GM21515 (cell line): Measurements from ENCODE around the gene TMEM203.
A peak's percentile ranks its signal among the peaks of the same experiment; 100 is the strongest.

ENCODE experiments used
- ATAC-seq: cut with Tn5 transposase; IDR thresholded peaks from one replicate; pipeline ENCODE4 v1.9.1; 2021; ENCODE audit not compliant: unreplicated experiment

TMEM203 gene

DNA sequence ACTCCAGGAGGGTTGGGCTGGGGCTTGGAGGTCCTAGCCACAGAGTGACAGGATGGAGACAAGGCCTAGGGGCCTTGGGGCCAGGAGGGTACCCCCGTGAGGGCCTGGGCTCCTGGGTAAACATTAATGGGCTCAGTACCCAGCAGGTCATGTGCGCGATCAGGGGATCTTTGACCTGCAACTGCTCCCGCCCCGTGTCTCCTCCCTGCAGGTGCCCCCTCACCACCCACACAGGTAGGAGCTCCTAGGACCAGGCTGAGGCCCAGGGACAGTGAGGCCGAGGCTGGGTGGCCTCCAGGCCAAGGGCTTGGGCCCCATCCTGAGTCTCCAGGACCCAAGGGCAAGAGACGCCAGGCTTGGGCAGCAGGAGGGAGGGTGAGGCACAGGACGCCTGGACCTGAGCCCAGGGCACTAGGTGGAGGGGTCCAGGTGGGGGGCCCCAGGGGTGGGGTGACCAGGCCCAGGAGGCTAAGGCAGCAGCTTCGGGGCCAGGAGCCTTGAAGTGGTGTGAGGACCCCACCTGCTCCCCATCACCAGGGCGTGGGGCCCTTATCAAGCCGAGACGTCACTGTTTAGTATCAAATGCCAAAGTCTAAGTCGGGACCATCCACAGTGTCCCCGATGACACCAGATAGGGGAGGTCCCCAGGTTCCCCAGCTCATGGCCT lies 25.4 kb upstream of the TMEM203 start, which contains the start of gene SLC34A3:
TSS of gene SLC34A3 (plus strand) at position 197 of the 667 bp plus-strand sequence. CDS start 802 bp downstream, outside the sequence.
- no peak for ATAC-seq

DNA sequence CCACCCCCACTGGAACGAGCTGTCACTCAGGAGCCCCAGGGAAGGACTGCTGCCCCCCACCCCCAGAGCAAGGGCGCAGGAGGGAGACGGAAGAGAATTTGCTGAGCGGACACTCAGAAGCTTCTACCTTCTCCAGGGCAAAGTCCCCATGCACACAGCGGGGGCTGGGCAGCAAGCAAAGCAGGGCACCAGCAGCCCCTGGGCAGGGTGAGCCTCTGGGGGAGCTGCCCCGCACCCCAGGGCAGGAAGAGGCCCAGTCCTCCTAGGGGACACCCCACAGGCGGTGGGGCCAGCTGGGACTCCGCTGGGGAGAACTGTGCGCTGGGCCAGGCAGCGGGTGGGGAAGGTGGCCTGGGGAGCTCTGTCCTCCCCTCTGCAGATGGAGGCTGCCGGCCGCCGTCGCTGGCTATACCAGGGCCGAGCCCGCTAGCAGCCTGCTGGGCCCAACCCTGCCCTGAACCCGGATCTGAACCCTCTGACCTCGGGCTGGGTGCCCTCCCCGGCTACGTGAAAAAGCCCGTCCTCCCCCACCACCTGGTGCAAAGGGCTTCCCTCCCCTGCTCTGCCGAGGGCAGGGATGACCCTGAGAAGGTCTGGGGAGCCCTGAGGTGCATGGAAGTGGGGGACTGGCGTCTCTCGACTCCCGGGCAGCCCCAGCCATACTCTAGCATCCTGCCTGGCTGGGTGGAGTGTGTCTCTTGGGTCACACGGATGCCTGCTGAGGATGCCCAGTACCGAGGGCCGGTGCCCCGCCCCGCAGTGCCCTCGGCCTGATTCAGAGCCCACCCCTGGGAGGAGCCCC lies 24.7 kb upstream of the TMEM203 start:
- no peak for ATAC-seq

DNA sequence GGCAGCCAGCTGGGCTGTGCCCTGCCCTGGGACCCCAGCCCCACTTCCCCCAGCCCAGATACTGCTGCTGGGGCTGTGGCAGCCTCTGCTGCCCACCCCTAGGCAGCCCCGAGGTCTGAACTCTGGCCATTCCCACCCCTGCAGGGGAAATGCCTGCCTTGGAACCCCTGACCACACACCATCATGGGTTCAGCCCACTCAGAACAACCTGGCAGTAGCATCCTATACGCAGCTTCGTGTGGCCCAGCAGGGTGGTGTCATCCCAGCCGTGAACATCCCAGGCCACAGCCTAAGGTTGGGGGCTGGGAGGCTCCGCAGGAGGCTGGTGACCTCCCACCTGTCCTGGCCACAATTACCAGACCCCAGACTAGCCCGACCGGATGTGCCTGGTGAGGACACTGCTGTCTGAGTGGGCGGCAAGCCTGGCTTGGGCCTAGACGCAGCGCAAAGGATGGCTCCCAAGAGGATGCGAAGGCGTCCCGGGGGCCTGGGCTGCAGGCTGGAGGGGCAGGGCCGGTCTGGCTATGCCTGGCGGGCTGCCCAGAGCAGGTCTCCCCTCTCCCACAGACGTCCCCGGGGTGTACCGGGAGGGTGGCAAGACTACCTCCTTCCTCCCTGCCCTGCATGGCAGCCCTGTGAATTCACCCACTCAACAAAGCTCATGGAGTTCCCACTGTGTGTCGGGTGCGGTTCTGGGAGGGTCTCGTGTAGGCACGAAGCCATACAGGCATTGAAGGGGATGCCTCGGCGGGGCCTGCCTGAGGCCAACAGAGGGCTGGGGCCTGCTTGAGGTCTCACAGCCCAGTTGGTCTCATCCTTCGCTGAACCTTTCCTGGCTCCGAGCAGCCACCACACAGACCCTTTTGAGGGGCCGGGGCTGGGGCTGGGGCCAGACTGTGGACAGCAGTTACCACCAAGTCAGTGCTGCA lies 23.8 kb upstream of the TMEM203 start:
- ATAC-seq, result no peak

DNA sequence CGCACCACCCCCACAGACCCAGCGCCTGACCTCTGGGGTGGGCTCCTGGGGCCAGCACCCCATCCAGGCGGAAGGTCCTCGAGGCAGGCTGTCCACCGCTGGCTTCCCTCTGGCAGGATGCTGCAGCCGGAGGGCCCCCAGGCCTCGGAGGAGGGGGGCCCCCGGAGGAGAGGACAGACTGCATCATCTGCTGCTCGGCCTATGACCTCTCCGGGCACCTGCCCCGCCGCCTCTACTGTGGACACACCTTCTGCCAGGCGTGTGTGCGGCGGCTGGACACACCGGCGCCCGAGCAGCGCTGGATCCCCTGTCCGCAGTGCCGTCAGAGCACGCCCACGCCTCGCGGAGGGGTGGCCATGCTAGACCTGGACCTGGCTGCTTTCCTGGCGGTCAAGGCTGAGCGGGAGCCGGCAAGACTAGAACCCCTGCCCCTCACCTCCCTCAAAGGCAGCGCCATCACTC lies 23.1 kb upstream of the TMEM203 start:
- ATAC-seq, result no peak

DNA sequence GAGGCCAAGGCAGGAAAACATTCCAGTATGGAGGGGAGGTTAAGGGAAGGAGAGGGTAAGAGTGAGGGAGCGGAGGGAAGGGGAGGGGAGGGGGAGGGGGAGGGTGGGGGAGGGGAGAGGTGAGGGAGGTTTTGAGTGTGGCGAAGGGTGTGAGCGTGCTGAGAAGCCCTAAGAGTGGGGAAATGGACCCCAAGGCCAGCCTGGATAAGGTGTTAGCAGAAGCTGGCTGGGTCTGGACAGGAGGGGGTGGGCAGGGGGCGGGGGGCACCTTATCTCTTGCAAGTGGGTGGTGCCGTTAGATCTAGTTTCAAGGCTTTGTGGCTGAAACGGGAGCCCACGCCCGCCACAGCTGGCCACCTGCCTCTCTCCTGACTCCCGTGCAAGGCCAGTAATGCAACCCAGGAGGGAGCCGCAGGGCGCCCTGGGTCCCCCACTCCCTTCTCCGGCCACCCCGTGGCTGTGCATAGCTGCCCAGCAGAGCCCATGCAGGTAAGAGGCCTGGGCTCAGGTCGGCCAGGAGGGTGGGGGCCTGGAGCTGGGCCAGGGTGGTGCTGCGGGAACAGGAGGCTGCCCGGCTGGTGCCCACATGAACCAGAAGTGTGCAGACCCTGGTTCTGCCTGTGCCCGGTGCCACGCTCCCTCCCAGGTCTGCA lies 22.5 kb upstream of the TMEM203 start:
- ATAC-seq, result no peak

DNA sequence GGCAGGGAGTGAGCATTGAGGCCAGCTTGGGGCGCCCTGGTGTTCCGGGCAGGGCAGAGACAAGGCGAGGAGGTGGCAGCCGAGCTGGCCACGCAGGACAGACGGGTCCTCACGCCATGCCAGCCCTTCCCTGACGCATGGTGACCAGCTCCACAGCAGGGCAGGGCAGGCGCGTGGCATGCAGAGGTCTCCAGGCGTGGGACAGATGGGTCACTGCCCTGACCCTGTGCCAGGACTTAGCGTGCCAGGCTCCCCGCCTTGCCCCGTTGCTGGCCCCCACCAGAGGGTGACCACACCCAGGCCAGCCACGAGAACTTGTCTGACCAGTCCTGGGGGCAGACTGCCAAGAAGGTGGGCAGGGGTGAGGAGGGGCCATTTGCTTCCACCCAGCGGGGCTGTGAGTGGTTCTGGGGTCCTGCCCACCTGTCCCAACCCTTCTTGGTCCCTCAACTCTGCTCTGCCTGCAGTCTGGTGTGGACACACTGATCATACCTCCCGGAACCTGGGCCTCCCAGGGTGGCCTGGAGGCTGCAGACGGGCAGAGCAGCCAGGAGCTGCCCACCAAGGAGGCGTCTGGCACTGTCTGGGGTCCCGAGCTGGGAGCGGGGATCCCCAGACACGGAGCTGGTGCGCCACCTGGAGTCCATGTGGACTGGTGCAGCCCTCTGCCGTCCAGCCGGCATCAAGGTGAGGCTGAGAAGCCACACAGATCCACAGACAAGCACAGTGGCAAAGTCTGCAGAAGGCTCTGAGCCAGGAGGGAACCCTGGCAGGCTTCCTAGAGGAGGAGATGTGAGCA lies 21.8 kb upstream of the TMEM203 start, which contains the start of gene RNF224:
TSS of gene RNF224 (plus strand) at position 449 of the 799 bp plus-strand sequence. CDS start 834 bp downstream, outside the sequence.
- no peak for ATAC-seq

DNA sequence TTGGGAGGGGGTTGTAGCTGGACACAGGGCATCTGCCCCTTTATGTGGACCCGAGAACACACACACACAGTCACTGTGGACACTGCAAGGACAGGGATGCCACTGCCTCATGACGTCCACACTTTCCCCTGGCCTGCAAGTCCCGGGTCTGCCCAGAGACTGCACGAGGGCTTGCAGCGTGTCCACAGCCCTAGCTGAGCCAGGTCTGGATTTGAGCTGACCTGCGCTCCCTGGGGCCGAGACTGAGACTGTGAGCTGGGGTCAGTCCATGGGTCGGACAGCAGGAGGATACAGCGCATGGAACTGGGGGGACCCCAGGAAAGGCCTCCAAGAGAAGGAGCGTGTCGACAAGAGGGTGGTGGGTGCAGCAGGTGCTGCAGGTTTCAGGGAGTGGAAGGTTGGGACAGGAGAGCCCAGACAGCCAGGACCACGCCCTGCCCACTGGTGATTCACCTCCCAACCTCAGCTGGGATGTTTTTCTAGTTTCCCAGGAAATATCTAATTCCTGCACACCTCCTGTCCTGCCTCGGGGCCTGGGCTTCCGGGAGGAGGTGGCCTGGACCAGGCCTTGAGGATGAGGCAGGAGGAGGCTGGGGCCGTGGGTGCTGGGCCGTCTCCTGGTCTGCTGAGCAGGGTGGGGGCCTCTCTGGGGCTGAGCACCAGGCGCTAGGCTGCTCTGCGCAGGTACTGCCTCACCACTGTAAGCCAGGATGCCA lies 21.0 kb upstream of the TMEM203 start:
- ATAC-seq, result no peak

DNA sequence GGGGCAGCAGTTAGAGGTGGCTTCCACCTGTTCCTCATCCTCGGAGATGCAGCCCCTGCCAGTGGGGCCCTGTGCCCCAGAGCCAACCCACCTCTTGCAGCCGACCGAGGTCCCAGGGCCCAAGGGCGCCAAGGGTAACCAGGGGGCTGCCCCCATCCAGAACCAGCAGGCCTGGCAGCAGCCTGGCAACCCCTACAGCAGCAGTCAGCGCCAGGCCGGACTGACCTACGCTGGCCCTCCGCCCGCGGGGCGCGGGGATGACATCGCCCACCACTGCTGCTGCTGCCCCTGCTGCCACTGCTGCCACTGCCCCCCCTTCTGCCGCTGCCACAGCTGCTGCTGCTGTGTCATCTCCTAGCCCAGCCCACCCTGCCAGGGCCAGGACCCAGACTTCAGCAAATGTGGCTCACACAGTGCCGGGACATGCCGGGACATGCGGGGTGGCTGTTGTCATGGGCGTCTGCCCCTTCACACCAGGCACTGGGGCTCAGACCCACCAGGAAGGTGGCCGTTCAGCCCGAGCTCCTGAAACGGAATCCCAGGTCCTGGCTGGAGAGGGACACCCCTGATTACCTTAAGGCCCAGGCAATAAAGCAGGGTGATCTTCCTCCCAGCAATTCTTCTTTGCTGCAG lies 20.4 kb upstream of the TMEM203 start:
- ATAC-seq, result no peak

DNA sequence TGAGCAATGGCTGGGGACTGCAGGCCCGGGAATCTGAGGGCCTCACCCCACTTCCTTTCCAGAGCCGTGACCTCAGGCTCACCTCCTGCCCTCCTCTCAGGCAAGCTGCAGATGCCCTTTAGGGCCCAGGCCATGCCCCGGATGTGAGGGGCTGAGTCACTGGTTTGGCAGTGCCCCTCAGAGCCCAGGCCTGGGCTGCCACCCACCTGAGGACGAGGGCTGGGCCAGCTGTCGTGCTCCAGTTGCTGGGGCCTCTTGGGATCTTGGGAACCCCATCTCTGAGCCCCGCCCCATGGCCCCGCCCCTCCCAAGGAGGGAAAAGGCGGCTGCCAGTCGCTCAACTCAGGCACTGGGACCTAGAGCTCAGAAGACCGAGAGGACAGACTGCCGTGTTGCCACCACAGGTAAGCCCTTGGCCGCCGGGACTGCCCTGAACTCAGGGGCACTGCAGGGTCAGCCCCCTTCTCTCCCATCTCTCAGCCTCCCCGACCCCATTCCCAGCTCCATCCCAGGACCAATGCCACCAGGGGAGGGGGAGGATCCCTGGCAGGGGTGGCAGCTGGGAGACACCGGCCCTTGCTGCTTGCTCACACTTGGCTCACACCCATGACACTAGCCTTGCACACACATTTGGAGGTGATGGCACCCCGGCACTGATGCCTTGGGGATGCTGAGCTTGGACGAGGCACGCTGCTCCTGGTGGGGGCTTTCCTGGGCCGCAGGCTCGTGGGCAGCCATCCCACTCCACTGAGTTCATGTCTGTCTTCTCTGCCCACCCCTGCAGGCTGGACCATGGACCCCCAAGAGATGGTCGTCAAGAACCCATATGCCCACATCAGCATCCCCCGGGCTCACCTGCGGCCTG lies 19.6 kb upstream of the TMEM203 start, which contains the start of gene CYSRT1:
TSS of gene CYSRT1 (plus strand) at position 345 of the 865 bp plus-strand sequence. CDS start at position 793, 448 bp downstream.
- ATAC-seq, result no peak

DNA sequence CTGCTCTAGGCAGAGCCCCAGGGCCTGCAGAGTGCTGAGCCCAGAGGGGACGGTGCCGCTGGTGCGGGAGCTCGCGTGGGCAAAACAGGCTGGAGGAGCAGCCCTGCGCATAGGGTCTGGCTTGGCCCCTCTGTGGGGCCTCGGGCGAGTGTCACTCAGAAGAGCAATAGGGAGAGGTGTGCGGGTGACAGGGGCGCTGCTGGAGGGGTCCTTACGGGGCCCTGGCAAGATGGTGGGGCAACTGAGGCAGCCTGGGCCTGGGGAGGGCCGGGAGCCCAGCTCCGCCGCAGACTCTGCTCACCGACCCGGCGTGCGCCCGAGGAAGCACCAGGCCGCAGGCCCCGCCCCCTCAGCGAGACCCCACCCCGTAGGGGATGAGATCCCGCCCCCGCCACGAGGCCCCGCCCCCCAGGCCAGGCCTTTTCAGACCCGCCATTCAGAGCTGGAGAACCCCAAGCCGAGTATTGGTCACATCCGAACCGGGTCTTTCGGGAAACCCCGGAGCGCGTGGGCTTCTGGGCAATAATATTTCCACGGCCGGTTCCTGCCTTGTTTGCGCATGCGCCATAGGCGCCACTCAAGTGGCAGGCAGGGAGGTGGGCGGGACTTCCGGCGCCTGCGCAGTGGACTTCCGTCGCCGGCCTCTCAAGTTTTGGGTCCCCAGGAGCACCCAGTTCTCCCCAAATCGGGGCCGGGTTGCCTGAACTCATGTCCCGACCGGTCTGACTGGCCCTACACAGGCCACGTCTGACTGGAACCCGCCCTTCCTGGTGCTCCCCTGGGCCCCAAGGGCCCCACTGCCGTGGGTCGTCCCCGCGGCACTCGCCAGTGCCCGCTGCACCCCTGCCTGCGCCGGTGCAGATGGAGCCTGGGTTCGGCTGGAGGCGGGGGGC lies 17.9 kb upstream of the TMEM203 start:
- peak; percentile 63 for ATAC-seq

DNA sequence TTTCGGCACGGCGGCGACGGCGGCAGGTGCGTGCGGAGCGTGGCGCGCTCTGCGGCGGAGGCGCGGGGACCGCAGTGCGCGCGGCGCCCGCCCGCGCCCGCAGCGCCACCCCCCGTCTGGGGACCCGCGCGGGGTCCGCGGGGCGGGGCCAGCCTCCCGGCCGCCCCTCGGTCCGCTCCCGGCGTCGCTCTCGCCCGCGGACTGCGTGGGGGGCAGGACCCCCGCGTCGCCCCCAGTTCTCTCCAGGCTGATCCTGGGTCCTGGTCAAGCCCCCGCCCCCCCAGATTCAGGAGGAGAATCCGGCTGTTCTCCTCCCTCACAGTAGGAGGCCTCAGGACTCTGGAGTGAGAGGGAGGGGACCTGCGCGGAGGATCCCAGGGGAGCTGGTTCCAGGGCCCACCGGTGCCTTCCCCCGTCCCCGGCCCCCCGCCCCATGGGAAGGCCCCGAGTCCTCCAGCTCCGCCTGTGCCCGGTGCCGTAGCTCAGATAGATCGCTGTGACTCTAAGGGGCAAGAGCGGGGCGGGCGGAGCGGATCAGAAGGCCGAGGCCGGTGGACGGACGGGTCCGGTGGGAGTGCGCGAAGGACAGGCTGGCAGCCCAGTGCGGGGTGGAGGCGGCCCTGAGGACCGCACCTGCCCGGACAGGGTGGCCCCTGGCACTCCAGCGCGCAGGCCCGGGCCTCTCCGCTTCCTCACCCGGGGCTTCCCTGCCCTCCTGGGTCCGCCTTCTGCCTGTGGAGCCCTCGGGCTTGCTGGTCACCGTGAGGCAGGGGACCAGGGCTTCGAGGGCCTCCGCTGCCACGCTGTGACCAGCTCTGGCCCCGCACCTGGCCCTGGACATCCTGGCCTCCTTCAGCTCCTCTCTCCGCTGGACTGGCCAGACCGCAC lies 17.0 kb upstream of the TMEM203 start, which contains the start of gene RNF208:
TSS of gene RNF208 (minus strand) at position 51 of the 888 bp plus-strand sequence. CDS start 1,028 bp downstream, outside the sequence.
- no peak for ATAC-seq

DNA sequence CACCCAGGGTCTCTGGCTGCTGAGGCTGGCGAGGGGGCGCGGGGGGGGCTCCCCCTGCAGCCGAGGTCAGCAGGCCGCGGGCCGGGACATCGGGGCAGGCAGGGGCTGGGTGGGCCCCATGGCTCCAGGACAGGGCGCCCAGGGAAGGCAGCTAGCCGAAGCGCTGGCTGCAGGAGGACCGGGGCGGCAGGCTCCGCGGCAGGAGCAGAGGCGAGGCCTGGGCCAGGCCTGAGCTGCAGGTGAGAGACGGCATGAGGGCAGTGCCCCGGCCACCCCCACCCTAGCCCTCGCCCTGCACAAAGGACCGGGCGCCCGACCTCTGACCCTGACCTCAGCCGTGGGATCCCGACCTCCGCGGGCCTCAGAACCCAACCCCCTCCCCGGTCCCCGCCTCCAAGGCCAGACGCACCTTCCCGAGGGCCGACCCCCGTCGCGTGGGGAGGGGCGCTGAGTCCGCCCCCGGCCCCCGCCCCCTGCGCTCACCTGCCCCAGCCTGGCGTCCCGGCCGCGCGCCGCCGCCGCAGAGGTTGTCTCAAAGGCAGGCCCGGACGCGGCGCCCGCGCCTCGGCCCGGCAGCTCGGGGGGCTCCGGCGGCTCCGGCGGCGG lies 16.2 kb upstream of the TMEM203 start:
- ATAC-seq, result no peak

DNA sequence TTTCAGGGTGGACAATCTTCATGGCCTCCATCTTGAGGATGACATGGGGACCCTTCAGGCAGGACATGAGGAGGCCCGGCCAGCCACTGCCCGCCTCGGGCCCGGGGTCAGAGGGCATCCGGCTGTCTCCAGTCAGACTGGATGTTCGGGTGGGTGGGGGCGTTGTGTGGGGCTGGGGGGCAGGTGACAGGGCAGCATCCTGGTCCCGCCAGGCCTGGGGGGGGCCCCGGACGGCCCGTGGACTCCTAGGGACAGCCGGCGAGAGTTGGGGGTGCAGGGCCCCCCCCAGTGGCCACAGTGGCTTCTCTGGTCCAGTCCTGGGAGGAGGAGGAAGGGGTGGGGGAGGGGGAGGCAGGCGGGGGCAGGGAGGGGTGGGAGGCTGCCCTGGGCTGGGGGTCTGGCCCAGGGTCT lies 15.7 kb upstream of the TMEM203 start:
- ATAC-seq, result no peak

DNA sequence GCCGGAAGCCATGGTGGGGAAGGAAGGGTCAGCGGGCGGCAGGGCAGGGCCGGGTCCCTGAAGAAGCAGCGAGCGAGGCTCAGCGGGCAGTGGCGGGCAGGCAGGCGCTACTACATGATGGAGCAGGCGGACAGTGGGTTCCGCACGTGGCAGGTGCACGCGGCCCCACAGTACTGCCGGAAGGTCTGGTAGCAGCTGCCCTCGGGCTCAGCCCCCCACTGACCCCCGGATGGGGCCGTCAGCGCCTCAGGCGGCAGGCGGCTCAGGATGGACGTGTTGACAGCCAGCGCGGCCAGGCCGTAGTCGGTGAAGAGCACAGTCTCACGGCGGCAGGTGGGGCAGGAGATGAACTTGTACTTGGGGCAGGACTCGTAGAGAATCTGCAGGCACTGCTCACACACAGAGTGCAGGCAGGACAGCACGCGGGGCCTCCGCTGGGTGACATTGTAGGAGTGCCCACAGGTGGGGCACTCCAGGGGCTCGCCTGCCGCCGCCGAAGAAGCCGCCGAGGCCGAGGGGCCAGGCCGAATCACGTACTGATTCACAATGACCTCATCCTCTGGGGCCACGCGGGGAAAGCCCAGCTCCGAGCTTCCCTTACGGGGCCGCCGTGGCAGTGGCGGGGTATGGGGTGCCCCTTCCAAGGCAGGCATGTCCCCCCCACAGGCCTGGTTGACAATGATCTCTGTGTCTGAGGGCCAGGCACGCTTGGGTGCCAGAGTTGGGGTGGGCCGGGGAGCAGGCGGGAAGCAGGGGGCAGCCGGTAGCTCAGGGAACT lies 15.1 kb upstream of the TMEM203 start:
- no peak for ATAC-seq
